MV-4-11 (cell line): ENCODE results near the gene PHLDB1.
"Not testable (repeated sequence)": the region's sequence is repeated elsewhere in the genome, so short reads cannot be mapped to it uniquely, and the experiment has no call there.

Source experiments
- DNase-seq: peaks from one replicate; lab custom pipeline; 2025; lab: John Stamatoyannopoulos, UW

The PHLDB1 gene

DNA sequence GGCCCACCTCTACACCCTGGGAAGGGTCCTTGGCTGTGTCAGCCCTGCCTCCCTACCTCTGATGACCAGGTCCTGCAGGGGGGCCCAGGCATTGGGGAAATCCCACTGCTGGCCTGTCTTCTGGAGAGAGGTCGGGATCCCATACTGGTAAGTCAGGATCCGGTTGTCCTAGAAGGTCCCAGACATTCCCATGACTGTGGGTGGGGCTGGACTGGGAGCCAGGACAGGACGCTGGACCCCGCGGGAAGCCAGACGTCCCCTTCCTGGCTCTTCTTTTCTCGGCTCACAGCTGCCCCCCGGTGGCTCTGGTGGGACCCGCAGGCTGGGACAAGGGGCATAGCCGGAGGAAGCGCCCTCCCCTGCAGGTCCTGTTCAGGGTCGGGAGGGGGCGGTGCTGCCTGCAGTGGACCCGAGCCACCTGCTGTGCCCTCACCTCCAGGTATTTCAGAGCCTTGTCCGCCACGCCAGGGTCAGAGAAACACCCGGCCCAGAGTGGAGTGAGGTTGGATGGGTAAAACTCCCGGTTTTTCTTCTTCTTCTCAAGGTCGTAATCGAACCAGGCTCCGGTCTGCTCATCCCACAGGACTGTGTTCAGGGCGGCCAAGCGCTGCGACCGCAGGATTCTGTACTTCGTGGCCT, 52.0 kb downstream of the PHLDB1 start:
- DNase-seq, result peak; percentile 71

DNA sequence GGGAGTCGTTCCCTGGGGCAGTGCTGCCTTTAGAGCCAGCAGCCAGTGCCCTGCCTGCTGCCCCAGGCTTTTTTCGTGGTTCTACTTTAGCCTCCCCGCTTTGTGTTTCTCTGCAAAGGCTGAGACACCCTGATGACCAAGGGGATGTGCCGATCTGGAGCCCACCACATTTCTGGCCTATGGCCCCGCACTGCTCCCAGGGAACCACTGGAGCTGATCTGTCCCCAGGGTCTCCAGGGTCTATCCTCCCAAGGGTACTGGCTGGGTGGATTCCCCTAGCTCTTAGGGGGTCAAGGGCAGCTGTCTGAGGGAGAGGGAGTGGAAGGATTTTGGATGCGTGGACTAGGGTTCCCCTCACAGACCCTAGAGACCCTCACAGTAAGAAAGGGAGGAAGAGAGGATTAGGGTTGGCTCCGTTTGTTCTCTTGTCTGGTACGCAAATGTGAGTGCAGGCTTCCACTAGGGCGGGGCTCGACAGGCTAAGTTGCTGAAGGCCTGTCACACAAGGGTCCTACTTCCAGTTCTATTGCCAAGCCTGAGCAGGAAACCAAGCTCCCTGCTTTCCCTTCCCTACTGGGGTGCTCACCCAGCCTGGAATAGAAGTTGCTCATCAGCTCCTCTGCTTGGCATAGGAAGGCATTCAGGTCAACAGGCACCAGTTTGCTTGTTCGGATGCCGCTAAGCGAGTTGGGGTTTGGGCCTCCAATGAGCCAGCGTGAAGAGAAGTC, 52.7 kb downstream of the PHLDB1 start:
- no peak for DNase-seq

DNA sequence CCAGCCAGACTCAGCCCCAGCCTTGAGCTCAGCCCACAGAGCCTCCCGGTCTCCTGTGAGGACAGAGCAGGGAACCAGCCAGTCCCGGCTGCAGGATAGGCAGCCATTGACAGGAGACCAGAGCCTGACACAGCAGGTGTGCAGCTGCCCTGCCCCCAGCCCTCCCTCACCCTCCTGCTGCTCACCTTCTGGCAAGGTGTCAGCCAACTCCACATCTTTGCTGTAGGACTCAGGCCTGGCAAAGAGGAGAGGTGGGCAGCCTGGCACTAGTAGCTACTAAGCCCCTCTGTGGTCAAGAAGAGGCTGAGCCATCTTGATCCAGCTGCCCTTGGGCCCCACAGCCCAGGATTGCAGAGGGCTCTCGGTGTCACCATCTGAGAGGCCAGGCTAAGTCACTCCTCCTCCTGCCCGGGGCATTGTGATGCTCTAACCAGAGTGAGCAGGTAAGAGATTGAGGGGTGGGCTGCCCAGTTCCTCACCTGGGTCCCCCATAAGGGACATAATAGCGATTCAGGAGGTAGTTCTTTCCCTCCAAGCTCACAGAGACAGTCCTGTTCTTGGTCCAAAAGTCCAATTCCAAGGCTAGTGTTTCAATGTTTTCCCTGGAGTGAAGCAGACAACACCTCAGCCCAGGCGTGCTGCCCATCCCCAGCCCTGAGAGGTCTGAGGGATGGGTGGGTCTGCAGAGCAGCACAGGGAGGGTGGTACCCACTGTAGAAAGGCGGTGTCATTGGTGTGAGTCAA, 53.4 kb downstream of the PHLDB1 start:
- no peak for DNase-seq

DNA sequence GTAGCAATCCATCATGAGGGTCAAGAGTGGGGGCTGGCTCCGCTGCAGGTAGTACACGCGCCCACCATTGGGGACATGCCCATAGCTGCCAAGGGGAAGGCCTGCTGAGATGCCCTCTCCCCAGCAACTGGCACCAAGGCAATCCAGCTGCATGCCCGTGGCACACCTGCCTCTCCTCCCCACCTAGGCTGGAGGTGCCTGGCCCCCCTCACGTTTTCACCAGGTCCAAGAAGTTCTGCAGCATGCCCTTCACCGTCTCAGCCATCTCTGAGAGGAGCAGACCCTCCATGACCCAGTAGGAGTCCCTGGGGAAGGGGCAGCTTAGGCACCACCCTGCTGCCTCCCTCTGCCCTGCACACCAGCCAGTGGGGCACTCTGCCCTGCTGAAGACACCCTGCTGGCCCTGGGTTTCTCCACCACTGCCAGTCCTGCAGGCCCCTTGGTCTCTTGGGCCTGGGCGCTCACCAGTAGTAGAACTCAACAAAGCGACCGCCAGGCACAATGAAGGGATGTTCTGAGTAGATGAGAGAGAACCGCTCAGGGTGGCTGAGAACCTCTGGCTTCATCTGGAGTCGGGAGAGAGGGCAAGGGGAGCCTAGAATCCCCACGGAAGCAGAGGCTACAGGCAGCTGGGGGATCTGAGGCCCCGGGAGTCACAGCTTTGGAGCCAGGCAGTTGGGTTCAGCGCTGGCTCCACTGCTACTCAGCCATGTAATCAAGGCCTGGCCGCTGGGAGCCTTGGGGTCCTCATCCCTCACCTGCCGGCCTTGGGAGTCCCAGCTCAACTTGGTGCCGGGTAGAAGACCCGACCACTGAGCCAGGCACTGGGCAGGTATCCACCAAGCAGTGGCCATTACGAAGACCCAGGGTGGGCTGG, 54.2 kb downstream of the PHLDB1 start:
- DNase-seq, result no peak

DNA sequence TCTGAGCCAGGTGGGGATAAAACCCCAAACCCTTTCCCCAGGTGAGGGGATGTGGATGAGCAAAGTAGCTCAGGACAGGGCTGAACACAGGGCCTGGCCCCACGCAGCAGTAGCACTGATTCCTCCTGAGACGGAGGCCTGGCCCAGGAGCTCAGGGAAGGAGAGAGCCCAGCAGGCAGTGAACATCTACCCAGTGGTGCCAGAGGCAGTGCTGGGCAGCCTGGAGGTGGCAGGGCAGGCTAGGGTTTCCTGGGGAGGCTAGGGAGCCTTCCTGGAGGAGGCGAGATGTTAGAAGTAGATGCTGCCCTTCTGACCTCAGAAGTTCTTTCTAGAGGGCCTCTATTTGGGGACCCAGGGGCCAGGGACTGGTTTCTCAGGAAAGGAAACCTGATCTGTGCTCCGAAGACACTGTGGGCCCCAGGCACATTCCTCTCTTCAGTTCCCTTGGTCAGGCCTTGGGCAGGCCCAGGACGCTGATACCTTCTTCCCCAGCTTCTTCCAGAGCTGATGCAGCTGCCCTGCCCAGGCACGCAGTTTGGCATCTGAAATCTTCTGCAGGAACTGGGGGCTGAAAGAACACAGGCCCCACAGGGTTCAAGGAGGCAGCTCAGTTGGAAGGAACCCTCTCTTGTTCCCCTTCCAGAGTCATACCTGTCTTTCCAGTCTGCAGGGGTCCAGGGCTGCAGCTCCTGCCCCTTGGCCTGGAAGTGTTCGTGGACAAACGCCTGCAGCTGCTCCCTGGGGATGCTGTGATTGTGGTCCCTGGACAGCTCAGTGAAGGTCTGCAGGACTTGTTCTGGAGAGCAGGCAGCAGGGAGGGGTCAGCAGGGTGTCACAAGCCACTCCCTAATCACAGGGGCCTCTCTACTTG, 55.2 kb downstream of the PHLDB1 start:
- DNase-seq, result no peak

DNA sequence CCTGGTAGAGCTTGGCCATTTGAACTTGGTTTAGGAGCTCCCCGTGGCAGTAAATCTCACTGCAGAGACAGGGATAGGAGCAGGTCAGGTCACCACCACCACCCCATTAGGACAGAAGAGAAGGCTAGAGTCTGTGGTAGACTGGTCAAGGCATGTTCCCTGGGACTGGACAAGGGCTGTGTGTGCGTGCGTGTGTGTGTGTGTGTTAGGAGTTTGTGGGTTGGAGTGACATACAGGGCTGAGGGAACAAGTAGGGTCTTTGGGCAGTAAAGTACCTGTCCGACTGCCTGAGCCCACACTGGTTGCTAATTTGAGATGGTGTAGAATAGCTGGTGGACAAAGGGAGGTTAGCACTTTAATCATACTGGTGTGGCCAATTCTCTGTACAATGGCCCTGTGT, 56.0 kb downstream of the PHLDB1 start:
- no peak for DNase-seq

DNA sequence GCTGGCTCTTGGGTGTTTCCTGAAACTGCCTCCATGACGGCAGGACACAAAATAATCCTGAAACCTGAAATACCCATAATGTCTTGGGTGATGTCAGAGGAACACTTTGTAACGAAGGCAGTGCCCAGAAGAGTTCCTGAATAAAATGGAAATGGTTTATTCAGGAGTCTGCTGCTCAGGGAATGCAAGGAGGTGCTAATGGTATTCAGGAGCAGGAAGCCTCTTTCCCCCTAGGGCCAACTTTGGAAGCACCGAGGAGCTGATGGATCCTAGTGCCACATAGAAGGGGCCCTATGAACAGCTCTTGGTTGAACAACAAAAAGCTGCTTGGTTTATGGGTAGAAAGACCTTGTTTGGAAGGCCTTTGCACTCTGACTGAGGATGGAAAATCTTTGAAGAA, 56.5 kb downstream of the PHLDB1 start:
- DNase-seq, result no peak

DNA sequence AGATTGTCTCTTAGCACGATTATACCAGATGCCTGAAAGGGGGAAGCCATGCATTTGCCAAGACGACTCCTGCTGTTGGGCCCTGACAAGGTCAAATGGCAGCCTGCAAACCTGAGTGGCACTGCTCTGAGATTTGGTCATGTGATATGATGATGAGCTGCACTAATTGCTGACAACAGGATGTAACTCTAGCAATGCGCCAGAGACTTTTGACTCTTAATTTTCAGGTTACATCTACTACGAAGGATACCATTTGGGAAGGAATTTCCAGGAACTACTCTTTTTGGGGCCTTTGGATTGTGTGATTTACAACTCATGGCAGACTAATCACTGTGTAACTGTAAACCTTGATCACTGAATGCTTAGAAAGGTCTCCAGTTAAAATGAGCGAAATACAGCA, 59.0 kb downstream of the PHLDB1 start:
- no peak for DNase-seq

DNA sequence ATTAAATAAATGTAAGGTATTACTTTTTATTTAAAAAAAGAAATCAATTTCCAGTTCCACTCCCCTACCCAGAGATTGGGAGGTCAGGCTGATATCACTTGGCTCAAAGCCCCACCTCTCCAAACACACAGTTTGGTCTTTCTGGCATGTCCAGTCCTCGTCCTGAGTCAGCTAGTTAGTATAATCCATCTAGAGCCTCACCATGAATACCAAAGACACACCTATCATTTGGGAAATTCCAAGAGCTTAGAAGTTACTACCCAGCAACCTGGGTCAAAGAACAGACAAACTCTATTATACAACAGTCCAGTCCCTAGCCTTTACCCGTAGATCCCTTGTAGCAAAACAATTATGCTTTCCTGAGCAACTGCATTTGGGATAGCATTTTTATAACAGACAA, 62.6 kb downstream of the PHLDB1 start:
- no peak for DNase-seq

DNA sequence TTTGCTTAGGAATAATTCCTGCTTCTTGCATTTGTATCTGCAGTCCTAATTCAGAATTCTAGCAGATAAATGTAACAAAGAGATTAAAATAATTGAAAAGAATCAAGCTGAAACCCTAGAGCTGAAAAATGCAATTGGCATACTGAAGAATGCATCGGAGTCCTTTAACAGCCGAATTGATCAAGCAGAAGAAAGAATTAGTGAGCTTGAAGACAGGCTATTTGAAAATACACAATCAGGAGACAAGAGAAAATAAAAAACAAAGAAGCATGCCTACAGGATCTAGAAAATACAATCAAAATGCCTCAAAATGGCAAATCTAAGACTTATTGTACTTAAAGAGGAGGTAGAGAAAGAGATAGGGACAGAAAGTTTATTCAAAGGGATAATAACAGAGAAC, 63.8 kb downstream of the PHLDB1 start:
- no peak for DNase-seq

DNA sequence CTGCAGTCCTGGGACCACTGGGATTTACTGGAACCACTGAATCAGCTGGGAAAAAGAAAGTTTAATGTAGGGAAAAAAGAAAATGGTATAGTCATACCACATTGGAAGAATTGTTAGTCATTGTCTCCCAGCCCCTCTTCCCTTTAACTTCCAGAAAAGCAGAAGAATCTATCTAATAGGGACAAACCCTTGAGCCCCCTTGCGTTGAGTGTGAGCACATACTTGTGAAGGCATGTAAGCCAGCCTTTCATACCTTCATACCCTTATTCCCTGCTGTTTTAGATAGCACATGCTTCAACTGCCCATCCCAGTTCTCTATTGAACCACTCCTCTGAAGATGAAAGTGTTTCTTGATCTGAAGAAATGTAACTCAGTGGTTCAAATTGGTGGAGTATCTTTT, 65.4 kb downstream of the PHLDB1 start:
- DNase-seq, result no peak

DNA sequence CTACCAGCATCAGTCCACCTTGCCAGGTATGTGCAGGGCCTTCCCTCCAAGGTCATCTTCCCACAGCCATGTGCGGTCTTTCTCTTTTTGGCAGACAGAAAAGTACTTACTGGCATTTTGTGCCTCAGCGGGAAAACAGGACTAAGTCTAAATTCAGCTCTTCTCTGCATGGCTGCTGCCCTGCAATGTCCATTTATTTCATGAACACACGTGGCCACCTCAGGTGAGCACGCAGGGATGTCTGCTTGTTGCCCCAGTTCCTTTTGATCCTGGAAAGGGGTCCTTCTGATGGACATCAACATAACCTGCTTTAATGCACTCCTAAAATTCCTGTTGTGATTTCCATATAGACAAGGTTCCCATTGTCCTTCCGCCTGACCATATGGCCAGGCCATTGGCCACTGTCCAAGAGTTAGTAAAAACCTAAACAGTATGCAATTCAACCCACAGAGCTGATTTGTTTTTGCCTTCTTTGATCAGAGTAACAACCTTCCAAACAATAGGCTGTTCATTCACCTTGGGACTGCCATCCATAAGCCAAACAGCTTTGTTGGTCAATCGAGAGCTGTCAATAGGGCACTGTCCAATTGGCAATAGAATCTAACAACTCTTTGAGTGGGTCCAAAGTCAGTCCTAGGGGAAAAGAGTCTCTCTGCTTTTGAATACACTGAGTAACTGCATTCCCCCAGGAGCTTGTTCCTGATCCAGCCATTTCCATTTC, 66.1 kb downstream of the PHLDB1 start:
- no peak for DNase-seq

DNA sequence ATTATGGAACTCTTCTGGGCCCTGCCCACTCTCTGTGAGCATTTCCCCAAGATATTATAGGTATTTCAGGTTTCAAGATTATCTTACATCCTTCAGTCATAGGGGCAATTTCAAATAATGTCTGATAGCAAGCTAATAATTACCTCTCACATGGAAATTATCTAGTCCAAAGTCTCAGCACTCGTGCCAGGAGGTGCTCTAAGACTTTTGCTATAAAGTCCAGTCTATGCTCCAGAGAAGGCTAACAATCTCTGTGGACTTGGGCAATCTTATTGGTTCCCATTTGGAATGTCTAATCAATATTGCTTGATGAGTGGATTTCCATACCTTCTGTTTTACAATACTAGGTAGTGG, 66.6 kb downstream of the PHLDB1 start:
- DNase-seq, result no peak

DNA sequence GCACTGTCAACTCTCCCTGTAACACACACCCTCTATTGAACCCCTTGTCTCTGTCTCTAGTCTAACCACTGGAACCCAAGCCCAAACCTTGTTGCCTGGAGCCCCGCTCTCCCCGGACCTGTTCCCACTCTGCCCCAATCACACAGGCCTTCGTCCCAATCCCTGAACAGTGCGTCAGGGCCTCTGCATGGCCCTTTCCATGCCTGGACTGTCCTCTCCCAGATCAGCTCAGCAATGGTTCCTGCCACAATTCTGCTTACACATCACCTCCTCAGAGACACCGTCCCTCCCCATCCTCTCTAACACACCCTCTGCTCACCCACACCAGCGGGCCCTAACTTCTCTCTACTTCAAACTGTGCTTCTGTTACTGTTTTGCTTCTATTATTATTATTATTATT, 70.6 kb downstream of the PHLDB1 start:
- no peak for DNase-seq

DNA sequence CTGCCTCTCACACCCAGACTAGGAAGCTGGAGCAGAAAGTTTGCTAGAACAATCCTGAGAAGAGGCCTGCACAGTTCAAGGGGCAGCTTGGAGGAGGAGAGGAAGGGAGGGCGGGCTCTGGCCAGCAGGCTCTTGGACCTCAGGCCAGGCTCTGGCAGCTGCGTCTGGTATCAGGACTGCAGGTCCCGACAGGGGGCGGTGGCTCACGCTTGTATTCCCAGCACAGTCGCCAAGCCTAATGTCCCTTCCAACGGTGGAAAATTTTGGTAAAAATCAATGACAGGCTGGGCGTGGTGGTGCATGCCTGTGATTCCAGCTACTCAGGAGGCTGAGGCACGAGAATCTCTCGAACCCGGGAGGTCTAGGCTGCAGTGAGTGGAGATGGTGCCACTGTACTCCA, 71.5 kb downstream of the PHLDB1 start:
- DNase-seq, result not testable (repeated sequence)

DNA sequence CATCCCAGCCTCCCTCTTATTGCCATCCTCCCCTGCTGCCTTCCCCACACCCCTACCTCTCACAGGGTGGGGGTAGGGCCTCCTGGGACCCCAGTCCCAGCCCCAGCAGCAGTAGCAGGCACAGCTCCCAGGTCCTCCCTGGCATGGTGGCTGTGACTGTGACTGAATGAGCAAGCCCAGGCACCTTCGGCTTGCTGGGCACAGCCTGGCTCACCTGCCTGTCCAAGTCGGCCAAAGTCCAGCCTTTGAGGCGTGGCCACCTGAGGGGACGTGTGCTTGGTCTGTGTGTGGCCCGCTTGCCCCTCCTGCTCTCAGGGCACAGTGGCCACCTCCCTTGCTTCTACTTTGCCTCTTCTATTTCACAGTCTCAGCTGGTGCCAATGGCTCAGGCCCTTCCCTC, 72.1 kb downstream of the PHLDB1 start, which contains the start of gene TREH:
Gene TREH (minus strand): TSS at position 168 of the 400 bp plus-strand sequence. CDS start 23 bp downstream, at position 145.
- DNase-seq, result no peak

DNA sequence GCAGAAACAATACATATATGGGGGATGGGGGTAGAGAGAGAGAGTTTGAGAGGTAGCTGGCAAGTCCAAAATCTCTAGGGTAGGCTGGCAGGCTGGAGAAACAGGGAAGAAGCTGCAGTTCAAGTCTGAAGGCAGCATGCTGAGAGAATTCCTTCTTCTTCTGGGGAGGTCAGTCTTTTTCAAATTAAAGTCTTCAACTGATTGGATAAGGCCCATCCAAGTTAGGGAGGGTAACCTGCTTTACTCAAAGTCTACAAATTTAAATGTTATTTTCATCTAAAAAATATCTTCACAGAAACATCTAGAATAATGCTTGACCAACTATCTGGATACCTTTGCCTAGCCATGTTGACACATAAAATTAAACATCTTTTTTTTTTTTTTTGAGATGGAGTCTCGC, 75.0 kb downstream of the PHLDB1 start:
- no peak for DNase-seq

DNA sequence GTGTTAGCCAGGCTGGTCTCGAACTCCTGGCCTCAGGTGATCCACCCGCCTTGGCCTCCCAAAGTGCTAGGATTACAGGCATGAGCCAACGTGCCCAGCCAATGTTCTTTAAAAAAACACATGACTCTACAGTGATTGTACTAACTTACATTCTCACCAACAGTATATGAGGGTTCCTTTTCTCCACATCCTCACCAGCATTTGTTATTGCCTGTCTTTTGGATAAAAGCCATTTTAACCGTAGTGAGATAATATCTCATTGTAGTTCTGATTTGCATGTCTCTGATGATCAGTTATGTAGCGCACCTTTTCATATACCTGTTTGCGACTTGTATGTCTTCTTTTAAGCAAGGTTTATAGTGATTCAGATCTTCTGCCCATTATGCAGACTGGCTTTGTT, 75.5 kb downstream of the PHLDB1 start:
- not testable (repeated sequence) for DNase-seq

DNA sequence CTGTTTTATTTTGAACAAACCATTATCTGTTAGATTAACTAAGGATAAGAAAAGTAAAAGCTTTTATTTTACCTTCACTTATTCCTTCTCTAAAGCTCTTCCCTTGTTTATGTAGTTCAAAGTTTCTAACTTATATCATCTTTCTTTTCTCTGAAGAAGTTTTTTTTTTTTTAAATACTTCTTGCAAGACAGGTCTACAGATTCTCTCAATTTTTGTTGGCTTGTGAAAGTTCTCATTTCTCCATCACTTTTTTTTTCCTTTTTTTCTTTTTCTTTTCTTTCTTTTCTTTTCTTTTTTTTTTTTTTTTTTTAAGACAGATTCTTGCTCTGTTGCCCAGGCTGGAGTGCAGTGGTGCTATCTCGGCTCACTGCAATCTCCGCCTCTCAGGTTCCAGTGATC, 76.8 kb downstream of the PHLDB1 start:
- no peak for DNase-seq

DNA sequence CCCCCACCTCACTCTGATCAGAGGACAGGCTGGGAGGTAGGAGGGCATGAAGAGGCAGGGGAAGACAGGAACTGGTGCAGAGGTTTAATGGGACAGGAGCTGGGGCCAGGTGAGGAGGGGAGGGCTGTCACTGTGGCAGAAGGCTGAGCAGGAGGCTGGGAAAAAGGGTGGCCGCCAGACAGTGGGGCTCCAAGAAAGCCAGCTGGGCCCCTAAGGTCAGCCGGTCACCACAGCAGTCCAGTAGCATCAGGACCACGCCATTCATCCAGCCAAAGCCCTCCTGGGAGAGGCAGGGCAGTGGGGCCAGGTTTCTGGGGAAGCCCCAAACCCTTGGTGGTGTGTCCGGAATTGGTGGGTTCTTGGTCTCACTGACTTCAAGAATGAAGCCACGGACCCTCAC, 80.5 kb downstream of the PHLDB1 start:
- no peak for DNase-seq

DNA sequence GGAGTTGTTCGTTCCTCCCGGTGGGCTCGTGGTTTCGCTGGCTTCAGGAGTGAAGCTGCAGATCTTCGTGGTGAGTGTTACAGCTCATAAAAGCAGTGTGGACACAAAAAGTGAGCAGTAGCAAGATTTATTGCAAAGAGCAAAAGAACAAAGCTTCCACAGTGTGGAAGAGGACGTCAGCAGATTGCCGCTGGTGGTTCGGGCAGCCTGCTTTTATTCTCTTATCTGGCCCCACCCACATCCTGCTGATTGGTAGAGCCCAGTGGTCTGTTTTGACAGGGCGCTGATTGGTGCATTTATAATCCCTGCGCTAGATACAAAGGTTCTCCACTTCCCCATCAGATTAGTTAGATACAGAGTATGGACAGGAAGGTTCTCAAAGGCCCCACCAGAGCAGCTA, 80.9 kb downstream of the PHLDB1 start:
- DNase-seq, result peak; percentile 15
